GM21737 (cell line): Measurements from ENCODE around the gene GNAT1.
"Not testable (repeated sequence)": the region's sequence is repeated elsewhere in the genome, so short reads cannot be mapped to it uniquely, and the experiment has no call there.

ENCODE experiments used
- ATAC-seq: cut with Tn5 transposase; IDR thresholded peaks from one replicate; pipeline ENCODE4 v1.9.1; 2021; ENCODE audit warnings: mild to moderate bottlenecking, moderate library complexity; ENCODE audit not compliant: unreplicated experiment

GNAT1 gene

DNA sequence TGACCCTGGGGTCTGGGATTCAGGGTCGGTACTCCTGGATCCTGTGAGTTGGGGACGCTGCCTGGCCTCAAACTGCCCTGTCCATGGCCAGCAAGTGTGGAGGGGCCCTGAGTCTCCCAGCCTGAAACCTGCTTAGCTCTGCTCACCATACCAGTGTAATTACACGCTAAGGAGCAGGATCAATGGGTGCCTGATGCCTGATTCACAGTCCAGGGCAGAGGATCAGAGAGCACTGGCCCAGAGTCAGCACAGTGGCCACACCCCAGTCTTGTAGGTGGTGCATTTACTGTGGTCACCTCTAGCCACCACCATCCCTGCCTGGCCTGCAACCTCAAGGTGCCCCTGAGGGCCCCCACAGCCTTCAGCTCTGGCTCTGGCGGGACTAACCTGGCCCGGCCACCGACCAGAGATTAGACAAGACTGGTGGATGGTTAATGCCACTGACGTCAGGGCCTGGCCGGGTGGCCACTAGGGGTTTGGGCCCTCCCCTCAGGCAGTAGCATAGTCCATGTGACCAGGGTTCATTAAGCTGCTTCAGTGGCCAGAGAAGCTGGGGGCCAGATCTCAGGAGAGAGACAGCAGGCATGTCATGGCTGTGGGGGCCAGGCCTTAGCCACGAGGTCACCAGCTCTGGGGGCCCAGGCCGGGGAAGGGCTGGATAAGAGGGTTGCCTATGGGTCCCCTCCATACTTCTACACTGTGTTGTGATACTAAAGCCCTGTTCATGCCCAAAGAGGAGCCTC is 10.3 kb downstream of the GNAT1 start:
- ATAC-seq = no peak

DNA sequence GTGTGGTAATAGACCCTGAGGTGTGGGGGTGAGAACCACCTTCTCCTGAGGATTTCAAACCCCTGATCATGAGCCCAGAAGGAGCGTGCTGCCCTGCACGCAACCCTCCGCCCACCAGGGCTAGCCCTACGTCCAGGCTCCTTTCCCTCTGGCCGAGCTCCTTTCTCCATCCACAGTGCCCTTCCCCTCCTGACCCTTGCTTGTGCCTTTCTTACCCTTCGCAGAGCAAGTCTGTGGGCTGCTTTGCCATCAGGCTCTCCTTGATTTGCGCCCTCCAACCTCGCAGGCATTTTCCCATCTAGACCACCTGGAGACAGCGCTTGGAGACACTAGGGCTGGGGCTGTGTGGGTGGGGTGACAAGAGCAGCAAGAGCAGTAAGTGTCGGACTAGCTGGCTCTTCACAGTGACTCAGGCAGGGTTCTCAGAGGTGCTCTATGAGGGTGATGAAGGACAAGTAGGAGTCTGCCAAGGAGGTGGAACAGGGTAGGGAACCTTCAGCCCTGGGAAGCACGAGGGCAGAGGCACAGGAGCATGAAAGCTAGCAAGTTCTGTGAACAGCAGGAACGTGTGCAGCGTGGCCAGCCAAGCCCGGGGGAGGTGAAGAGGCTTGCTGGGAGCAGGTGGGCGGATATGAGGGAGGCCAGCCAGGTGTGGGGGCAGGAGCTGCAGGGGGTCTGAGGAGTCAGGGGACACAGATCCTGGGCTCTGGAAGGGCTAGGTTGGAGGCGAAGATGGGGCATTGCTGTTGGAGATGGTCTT is 11.1 kb downstream of the GNAT1 start:
- ATAC-seq = no peak

DNA sequence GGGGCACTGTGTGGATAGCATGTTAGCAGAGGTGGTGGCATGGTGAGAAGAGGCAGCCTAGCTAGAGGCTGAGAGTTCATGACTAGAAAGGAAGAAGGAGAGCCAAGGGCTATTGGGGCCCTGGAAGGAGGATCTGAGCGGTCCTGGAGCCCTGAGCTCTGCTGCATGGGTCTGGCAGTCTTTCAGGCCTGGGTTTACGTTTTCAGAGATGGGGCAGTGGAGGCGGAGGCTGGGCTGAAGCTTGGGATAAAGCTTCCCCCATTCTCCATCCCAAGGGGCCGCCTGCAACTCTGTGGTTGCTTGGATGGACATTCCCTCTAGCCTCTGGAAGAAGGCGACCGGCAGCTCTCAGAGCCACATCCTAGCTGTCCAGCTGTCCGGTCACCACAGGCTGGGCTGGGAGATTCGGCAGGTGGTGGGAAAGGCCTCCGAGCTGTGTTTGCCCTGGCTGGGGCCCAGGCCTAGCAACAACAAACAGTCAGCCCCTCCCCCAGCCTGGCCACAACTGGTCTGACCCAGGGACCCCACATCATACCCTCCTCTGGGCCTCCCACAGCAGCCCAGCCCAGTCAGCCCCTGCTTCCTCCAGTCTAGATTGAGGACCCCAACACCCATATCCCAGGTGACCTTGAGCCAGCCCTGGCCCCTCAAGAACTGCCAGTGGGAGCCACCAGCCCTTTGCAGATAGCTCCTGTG is 11.9 kb downstream of the GNAT1 start:
- no peak for ATAC-seq

DNA sequence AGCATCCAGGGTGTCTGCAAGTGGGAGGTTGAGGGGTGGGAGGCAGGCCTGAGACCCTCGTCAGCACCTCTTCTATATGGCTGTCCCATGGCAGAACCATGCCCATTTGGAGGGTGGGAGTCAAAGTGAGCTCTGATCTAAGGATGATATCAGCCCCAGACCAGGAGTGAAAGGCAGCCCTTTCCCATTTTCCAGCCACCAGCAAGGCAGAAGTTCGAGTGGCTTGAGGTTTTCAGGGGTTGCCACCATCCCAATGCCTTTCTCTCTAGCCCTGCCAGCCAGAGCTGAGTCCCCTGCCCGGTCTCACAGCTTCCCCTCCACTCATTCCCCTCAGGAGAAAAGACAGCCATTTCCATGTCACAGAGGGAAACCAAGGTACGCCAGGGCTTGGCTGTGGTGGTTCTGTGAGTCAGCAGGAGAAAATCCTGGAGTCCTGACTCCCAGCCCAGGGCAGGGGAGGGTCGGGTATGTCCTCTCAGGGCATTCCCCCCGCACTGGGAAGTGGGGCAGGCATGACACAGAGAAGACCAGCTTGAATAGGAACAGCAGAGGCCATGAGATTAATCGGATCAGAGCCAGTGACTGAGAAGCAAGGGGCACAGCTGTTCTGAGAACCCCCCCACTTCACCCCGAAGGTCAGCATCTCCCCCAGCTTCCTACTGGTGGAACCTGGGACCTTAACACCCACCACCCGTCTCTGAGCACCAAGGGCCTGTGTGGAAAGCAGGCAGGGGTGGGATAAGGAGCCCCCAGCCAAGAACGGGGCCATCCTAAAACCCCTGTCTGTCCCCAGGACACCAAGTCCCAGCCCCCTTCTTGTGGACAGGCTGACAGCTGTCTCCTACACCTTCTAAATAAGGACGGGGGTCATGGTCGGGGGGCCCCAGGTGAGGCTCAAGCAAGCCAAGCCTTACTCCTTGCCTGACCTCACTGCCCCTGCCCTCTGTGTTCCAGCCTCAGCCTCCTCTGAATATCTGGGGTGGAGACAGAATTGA is 12.7 kb downstream of the GNAT1 start:
- no peak for ATAC-seq

DNA sequence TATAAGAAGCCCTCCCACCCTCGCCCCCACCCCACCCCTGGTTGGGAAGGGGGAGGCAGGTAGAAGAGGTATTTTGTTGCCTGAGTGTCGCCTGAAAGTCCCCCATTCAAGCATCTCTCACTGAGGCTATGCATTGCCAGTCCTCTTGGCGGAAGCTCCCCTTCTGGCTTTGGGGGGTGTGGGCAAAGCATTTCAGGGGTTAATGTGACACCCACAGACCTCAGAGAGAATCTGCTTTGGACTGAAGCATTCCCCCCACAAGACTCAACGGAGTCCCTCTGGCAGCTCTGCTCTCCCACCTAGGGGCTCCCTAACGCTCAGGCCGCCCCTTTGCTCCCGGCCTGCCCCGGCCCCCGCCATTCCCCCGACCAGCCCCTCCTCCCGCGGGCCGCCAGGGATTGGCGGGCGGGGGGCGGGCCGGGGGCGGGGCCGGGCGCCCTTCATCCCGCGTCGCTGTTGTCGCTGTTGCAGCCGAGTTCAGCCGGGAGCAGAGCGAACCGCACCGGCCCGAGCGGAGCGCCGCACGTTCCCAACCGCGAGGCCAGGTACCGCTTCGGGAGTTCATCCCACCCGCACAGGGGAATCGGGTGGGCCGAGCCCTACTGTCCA is 13.5 kb downstream of the GNAT1 start, which contains the start of gene SLC38A3:
Gene SLC38A3, plus strand, starts transcription at position 468 of the 609 bp plus-strand sequence. CDS start 8,929 bp downstream, outside the sequence.
- ATAC-seq = no peak

DNA sequence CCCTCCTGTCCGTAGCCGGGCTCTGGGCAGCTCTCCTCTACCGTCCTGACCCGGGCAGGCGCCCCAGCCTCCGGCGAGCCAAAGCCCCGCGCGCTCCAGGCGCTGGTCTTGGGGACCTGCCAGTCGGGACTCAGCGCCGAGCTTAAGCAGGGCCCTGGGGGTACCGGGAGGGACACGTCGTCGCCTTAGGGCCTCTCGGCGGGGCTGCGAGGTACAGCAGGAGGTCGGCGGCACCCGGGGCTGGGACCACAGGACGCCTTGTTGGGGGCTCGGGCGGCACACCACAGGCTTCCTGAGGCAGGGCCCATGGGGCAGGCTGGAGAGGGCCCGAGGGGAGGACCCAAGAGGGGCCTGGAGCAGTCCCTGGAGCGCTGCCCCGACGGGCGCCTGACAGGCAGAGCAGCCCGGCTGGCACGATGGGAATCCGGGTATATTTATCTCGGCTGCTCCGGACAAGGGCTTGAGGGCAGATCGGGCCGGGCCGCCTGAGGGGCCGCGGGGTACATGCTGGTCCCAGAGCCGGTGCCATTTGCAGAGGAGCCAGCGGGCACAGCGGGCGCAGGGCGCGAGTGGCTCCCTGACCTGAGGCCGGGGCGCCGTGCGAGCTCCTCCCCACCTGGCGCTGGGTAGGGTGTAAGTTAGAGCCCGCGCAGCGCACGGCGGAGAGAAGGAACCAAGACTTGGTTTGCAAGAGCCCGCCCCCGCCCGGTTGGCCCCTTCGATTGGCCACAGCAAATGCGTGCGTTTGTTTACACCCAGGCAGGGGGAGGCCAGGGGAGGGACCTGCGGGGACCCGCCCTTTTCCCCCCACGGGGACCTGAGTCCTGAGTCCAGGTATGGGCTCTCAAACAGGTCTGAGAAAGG is 14.2 kb downstream of the GNAT1 start:
- no peak for ATAC-seq

DNA sequence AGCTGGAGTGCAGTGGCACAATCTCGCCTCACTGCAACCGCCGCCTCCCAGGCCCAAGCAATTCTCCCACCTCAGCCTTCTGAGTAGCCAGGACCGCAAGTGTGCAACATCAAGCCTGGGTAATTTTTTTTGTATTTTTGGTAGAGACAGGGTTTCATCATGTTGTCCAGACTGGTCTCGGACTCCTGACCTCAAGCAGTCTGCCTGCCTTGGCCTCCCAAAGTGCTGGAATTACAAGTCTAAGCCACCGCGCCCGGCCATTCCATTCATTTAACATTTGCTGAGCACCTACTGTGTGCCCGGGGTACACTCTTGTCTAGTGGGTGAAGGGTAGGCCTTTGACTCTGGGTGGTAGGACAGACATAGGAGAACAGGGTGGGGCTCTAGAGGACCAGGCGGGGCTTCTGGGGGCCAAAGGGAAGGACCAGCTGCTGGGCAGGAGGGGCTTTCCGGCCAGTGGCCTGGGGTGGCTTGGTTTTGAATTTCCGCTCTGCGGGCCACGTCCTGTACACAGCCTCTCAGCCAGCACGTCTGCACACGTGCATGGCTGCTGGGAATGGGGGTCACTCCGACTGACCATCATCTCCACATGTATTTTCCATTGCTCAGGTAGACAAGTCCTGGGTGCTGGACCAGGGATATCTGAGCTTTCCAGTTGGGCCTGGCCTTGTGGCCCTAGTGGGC is 16.1 kb downstream of the GNAT1 start:
- ATAC-seq = no peak

DNA sequence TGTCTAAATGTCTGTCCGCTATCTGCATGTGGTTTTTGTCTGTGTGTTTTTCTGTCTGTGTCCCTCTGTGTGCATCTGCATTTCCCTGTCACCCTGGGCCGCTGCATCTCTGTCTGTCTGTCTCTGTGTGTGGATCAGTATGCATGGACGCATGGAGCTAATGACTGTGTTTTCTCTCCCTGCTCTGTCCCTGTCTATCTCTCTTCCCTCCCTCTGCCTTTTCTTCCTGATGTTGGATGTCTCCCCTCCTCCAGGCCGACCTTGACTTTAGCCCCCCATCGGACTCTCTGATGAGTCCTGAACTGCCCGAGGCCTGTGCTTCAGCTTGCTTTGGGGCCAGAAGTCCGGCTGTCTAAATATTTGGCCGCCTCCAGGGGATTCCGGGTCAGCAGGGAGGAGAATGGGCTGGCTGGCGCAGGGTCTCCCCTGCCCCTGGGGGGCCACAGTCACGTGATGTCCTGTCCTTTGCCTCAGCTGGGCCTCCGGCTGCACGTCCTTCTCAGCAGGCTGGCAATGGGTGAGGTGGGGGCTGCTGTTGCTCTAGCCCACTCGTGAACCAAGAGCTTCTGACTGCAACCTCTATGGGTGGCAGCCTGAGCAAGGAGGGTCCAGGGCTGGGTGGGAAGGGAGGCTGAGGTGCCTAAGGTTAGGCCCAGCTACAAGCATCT is 17.4 kb downstream of the GNAT1 start:
- ATAC-seq = no peak

DNA sequence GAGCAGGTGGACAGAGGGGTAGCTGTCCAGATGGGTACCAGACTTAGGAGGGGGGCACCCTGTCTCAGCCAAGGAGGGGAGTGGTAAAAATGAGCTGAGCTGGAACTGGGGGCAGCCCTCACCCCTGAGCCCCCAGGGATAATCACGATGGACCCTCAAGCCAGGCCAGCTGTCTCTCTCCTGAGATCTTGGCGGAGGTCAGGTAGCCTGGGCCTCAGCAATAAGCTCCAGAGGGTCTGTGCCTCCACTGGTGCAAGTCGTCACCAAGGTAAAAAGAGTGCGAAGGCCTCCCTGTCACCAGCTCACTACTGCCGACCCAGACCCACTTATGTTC is 18.7 kb downstream of the GNAT1 start:
- no peak for ATAC-seq

DNA sequence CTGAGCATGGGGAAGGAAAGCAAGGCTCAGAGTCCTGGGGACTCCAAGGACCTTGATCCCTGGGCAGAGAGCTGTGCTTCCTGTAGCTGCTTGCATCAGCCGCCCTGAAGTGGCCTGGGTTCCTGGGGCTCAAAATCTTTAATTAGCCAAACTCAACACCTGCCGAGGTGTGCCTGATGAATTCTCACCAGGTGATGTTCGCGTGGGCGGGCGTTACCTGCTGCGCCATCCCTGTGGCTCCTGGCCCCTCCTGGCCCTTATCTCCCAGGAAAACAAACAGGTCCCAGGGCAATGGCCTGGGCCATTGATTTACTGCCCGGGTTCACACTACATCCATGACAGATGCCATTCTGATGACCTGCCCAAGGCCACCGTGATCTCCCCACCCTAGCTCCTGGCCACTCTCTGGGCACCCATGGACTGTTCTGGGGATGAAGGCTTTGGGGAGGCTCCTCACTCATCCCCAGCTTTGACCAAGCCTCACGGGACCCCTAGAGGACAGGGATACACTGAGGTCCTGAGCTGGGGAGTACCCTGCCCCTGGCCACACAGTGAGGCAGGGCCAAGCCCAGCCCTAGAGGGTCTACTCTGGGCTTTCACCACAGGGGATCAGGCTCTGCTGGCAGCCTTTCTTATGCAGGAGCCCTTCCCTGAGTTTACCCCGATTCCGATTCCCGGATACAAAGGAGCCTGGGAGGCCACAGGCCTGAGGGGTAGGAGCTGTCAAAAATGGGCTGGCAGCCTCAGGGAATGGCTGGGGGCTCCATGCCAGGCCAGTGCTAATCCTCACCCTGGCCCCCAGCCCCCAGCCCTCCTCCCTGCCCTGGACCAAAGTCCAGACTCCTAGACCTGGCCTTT is 19.3 kb downstream of the GNAT1 start:
- ATAC-seq = no peak

DNA sequence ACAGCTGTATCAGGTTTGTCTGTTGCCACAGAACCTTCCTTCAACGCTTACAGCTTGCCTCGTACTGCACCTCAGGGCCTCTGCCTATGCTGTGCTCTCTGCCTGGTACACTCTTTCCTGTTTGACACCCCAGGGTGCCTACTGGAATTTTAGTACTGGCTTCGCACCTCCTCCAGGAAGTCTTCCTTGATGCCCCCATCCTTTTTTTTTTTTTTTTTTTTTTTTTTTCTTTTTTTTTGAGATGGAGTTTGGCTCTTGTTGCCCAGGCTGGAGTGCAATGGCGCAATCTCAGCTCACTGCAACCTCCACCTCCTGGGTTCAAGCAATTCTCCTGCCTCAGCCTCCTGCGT is 19.9 kb downstream of the GNAT1 start:
- ATAC-seq = not testable (repeated sequence)

DNA sequence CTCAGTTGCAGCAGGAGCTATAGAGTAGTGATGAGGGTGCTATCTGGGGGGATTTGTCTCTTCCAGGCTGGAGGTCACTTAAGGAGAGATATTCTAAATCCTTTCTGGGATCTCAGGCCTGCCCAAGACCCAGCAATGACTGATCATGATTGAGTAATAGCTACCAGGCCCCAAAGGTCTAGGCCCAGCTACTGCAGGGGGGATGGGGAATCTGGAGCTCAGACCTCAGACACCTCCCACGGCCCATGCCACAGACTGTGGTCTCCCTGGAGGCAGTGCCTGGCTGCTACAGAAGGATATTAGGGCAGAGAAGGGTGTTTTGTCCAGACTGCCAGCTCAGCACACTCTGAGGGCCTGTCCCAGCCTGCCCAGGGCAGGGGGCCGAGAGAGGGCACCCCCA is 20.5 kb downstream of the GNAT1 start:
- no peak for ATAC-seq

DNA sequence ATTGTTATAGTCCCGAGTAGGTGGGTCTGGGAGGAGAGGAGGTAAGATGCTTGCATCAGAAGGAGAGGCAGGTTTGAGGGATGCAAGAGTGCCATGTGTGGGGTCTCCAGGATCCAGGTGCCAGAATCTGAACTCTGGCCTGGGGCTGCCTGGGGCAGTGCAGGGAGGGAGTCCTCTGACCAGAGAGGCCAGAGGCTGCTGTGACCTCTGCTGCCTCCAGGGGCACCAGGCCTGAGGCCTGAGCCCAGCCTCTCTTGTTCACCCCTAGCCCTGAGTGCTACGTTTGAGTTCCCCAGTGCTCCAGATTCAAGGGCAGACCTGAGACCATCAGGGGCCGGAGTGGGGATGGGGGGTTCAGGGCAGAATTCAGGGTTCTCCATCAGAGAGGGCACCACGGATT is 21.1 kb downstream of the GNAT1 start:
- no peak for ATAC-seq

DNA sequence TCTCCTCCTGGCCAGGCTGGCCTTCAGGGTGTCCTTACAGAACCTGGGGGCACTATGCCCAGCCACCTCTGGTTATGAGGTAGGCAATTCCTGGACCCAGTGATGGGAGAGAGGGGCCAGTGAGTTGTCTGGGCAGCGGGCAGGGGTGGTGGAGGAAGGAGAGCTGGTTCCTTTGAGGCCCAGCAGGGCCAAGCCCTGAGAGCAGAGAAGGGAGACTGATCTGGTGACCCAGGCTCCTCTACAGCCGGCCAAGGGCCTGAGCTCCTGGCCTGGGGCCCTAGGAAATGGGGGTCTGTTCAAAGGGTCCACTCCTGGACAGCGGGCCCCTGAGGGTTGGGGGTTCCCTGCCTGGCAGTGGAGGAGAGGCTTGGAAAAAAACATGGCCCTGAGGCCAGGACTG is 21.6 kb downstream of the GNAT1 start:
- no peak for ATAC-seq

DNA sequence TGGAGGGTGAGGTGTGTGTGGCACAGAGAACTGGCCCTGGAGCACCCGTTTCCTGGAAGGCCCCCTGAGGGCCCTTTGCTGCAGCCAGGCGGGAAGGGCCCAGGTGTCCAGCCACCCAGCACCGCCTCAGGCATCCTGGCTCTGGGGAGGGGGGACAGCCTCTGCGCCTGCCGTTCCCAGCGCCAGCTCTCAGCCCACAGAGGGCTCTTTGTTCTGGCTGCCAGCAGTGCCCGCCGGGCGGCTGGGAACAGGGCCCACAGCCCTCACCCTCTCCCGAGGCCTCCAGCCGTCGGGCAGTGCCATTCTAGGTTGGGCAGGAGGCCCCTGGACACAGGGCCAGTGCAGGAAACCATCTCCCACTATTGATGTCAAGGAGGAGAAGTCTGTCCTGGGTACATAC is 22.0 kb downstream of the GNAT1 start:
- no peak for ATAC-seq

DNA sequence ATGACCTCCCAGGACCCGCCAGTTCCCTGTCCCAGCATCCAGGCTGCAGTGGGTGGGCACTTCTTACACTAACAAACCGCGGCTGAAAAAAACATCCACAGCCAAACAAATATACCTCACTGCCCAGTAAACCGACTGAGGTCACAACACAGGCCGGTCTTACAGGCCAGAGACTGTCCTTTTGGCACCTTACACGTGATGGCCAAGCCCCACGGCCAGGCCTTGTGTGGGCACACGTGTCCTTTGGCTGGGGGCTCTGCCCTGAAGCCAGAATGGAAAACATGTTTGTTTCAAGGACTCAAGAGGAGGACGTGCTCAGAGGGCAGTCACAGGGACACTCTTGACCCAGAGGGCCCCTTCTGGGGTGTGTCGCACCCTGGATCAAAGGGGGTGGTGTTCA is 23.4 kb downstream of the GNAT1 start:
- ATAC-seq = no peak

DNA sequence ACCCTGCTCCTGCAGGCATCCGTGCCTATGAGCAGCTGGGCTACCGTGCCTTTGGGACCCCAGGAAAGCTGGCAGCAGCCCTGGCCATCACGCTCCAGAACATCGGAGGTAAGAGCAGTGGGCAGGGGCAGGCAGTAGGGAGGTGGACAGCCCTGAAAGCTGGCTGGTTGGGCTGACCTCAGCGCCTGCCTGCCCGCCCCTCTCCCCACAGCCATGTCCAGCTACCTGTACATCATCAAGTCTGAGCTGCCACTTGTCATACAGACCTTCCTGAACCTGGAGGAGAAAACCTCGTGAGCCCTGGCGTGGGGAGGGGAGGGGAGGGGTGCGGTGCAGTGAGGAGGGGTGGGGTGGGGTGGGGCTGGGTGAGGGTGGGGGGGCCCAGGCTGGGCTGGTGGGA is 24.1 kb downstream of the GNAT1 start:
- ATAC-seq = no peak
